Occipital lobe (tissue), 2 donors: ENCODE results near the gene SLC4A4. TPM values are rescaled to one million over a fixed set of nuclear protein-coding genes. Genes with fewer than 3 reads are reported as not detected.

Experiments used
- DNase-seq: peaks from one replicate; lab custom pipeline; 2025; lab: John Stamatoyannopoulos, UW
- total RNA-seq: library from RNA; depleted of rRNA; stranded (reverse); fragments of >200 nt; gene quantifications from one replicate; pipeline ENCODE4 v1.2.3, GENCODE V29; 2014

The SLC4A4 gene
- total RNA-seq, 1 donor from 2014 or later = 15.6 TPM

GRCh38 chr4:71356924-71357663 is 18.3 kb downstream of the SLC4A4 start:
- no peak for DNase-seq

GRCh38 chr4:71360844-71361243 is 22.0 kb downstream of the SLC4A4 start:
- no peak for DNase-seq

- DNase-seq = no peak
Observed at GRCh38 chr4:71361476-71361875, 22.7 kb downstream of the SLC4A4 start.

- no peak for DNase-seq
Observed at GRCh38 chr4:71366766-71367165, 27.9 kb downstream of the SLC4A4 start.

- no peak for DNase-seq
Observed at GRCh38 chr4:71367546-71367945, 28.7 kb downstream of the SLC4A4 start.

- DNase-seq = no peak
Observed at GRCh38 chr4:71368906-71369305, 30.1 kb downstream of the SLC4A4 start.

GRCh38 chr4:71369536-71369935 is 30.7 kb downstream of the SLC4A4 start:
- no peak for DNase-seq

GRCh38 chr4:71375494-71375893 is 36.7 kb downstream of the SLC4A4 start:
- no peak for DNase-seq

- DNase-seq = no peak
Observed at GRCh38 chr4:71377561-71377960, 38.7 kb downstream of the SLC4A4 start.

GRCh38 chr4:71379126-71379525 is 40.3 kb downstream of the SLC4A4 start:
- no peak for DNase-seq

GRCh38 chr4:71380788-71381187 is 42.0 kb downstream of the SLC4A4 start:
- DNase-seq = no peak

- no peak for DNase-seq
Observed at GRCh38 chr4:71382125-71382899, 43.5 kb downstream of the SLC4A4 start.

GRCh38 chr4:71382900-71383560 is 44.2 kb downstream of the SLC4A4 start:
- no peak for DNase-seq

- DNase-seq = no peak
Observed at GRCh38 chr4:71383984-71384383, 45.2 kb downstream of the SLC4A4 start.

GRCh38 chr4:71389149-71389827 is 50.5 kb downstream of the SLC4A4 start:
- DNase-seq = no peak

GRCh38 chr4:71392109-71392508 is 53.3 kb downstream of the SLC4A4 start:
- DNase-seq = no peak

GRCh38 chr4:71396382-71396781 is 57.6 kb downstream of the SLC4A4 start:
- no peak for DNase-seq

- no peak for DNase-seq
Observed at GRCh38 chr4:71400810-71401209, 62.0 kb downstream of the SLC4A4 start.

- DNase-seq = no peak
Observed at GRCh38 chr4:71402616-71403015, 63.8 kb downstream of the SLC4A4 start.

GRCh38 chr4:71404049-71404448 is 65.2 kb downstream of the SLC4A4 start:
- DNase-seq = no peak

- no peak for DNase-seq
Observed at GRCh38 chr4:71405791-71406190, 67.0 kb downstream of the SLC4A4 start.

- no peak for DNase-seq
Observed at GRCh38 chr4:71406459-71406963, 67.7 kb downstream of the SLC4A4 start.
